GM12878 (cell line): ENCODE data around the gene STRA8. TPM values are rescaled to one million over a fixed set of nuclear protein-coding genes. Genes with fewer than 3 reads are reported as not detected.

Experiments used
- ATAC-seq: fragments of 200-7000 bp; cut with Tn5 transposase; 3 replicates; pipeline ENCODE4 v1.9.1; 2020; ENCODE audit warnings: mild to moderate bottlenecking, moderate library complexity
- BruUV-seq: library from RNA; stranded (reverse); fragments of 400-500 nt; replicated peaks from 2 replicates; lab custom pipeline; 2021; lab: Mats Ljungman, UMichigan
- CTCF ChIA-PET: fragments of 300-600 bp; sonication (Branson Sonifier 250); formaldehyde crosslinking; extraction: SDS; loops from one replicate; lab custom pipeline; 2021; ENCODE audit warnings: inconsistent platforms; lab: Yijun Ruan, JAX
- POLR2A ChIA-PET: fragments of 350-600 bp; formaldehyde crosslinking; extraction: SDS; loops from one replicate; lab custom pipeline; 2021; ENCODE audit warnings: inconsistent platforms; lab: Charles Lee
- RAD21 ChIA-PET: fragments of 300-600 bp; sonication (Branson Sonifier 250); formaldehyde crosslinking; loops from one replicate; lab custom pipeline; 2023; ENCODE audit warnings: antibody characterized with exemption; ENCODE audit not compliant: unreplicated experiment; lab: Charles Lee
- SMC1A ChIA-PET: fragments of 300-600 bp; sonication (Branson Sonifier 250); formaldehyde crosslinking; loops from one replicate; lab custom pipeline; 2023; ENCODE audit not compliant: unreplicated experiment, uncharacterized antibody; lab: Charles Lee
- DNase-seq: peaks from one replicate; pipeline ENCODE4 v3.0.0-alpha.2; 2011; ENCODE audit warnings: low read depth, low spot score
- FAIRE-seq: peaks from 3 replicates; lab custom pipeline; 2011; peaks lifted over from hg19 to GRCh38; lab: Jason Lieb, UNC
- H2AFZ ChIP-seq: 2 replicates; pipeline ENCODE4 v1.6.0; 2011; ENCODE audit warnings: low read depth, low read length, control low read depth; ENCODE audit not compliant: control insufficient read depth
- H3K27ac ChIP-seq: 2 replicates; pipeline ENCODE4 v1.5.1; 2011; ENCODE audit warnings: control low read depth; ENCODE audit not compliant: control insufficient read depth, insufficient read depth
- H3K27me3 ChIP-seq, 2 experiments: replicated peaks in 1 of 2; 2 replicates each; pipeline versions ENCODE4 v1.6.0 to v1.6.1; 2011; ENCODE audit warnings: low read length in 1 of 2; ENCODE audit not compliant: control insufficient read depth in 2 of 2, insufficient read depth in 2 of 2
- H3K36me3 ChIP-seq, 2 experiments: 2 replicates each; pipeline ENCODE4 v1.5.1; 2011; ENCODE audit warnings: low read length in 1 of 2; ENCODE audit not compliant: control insufficient read depth in 2 of 2, insufficient read depth in 2 of 2
- H3K4me1 ChIP-seq: 2 replicates; pipeline ENCODE4 v1.6.1; 2011; ENCODE audit warnings: mild to moderate bottlenecking, low read length, moderate library complexity, mixed read lengths; ENCODE audit not compliant: control insufficient read depth, insufficient read depth
- H3K4me2 ChIP-seq: 2 replicates; pipeline ENCODE4 v1.6.0; 2011; ENCODE audit warnings: control low read depth; ENCODE audit not compliant: control insufficient read depth, insufficient read depth
- H3K4me3 ChIP-seq: fragments of 200-600 bp; sonication (generic); 2 replicates; pipeline ENCODE4 v1.5.1; 2016
- H3K79me2 ChIP-seq: 2 replicates; pipeline ENCODE4 v1.6.0; 2011; ENCODE audit warnings: low read length; ENCODE audit not compliant: control insufficient read depth, insufficient read depth
- H3K9ac ChIP-seq: 2 replicates; pipeline ENCODE4 v1.8.0; 2011; ENCODE audit warnings: low read length, control low read depth, mixed read lengths; ENCODE audit not compliant: control insufficient read depth, insufficient read depth
- H3K9me3 ChIP-seq: replicated peaks from 3 replicates; pipeline ENCODE4 v1.5.1; 2011; ENCODE audit warnings: mild to moderate bottlenecking, low read length; ENCODE audit not compliant: control insufficient read depth, insufficient read depth
- H4K20me1 ChIP-seq: 2 replicates; pipeline ENCODE4 v1.6.0; 2011; ENCODE audit not compliant: control insufficient read depth, insufficient read depth
- CHD4 ChIP-seq: fragments of 200-600 bp; sonication (generic); IDR thresholded peaks from 2 replicates; pipeline ENCODE4 v1.6.1; 2016; ENCODE audit warnings: mild to moderate bottlenecking
- ETV6 ChIP-seq, 2 experiments: fragments of 450-650 bp in 1 of 2; IDR thresholded peaks in 1 of 2; conservative IDR thresholded peaks in 1 of 2; 2 replicates each; pipeline ENCODE4 v1.6.1; 2014; ENCODE audit warnings: antibody characterized with exemption in 1 of 2, borderline replicate concordance in 1 of 2, low read depth in 1 of 2, mild to moderate bottlenecking in 1 of 2, moderate library complexity in 1 of 2
- KAT2A ChIP-seq: conservative IDR thresholded peaks from 2 replicates; pipeline ENCODE4 v1.6.1; 2011; ENCODE audit warnings: low read depth, low read length; ENCODE audit not compliant: control insufficient read depth
- MAX ChIP-seq: IDR thresholded peaks from 2 replicates; pipeline ENCODE4 v1.6.1; 2012; ENCODE audit warnings: low read depth, low read length, improper control_type of control experiment
- MYB ChIP-seq: fragments of 150-350 bp; IDR thresholded peaks from 2 replicates; pipeline ENCODE4 v1.6.1; 2014; ENCODE audit warnings: mild to moderate bottlenecking, low read depth, low read length, borderline replicate concordance
- NR2C2 ChIP-seq: IDR thresholded peaks from 2 replicates; pipeline ENCODE4 v1.6.1; 2011; ENCODE audit warnings: borderline replicate concordance, low read depth; ENCODE audit not compliant: control insufficient read depth, insufficient read length
- NRF1 ChIP-seq: conservative IDR thresholded peaks from 2 replicates; pipeline ENCODE4 v1.6.1; 2011; ENCODE audit warnings: mild to moderate bottlenecking, low read depth, low read length, improper control_type of control experiment
- RAD21 ChIP-seq: IDR thresholded peaks from 2 replicates; pipeline ENCODE4 v1.6.1; 2011; ENCODE audit warnings: mild to moderate bottlenecking, low read depth, low read length, moderate library complexity; ENCODE audit not compliant: insufficient read depth
- RELA ChIP-seq: fragments of 450-650 bp; IDR thresholded peaks from 2 replicates; pipeline ENCODE4 v1.8.0; 2014; ENCODE audit warnings: borderline replicate concordance; ENCODE audit not compliant: partially characterized antibody
- SMC3 ChIP-seq: IDR thresholded peaks from 2 replicates; pipeline ENCODE4 v1.6.1; 2011; ENCODE audit warnings: low read length, improper control_type of control experiment, borderline replicate concordance
- SP1 ChIP-seq: IDR thresholded peaks from one replicate; pipeline ENCODE4 v1.6.1; 2011; ENCODE audit warnings: low read depth, low read length
- TARDBP ChIP-seq: IDR thresholded peaks from 2 replicates; pipeline ENCODE4 v1.6.1; 2016; ENCODE audit warnings: borderline replicate concordance
- TCF12 ChIP-seq: IDR thresholded peaks from 2 replicates; pipeline ENCODE4 v1.6.1; 2011; ENCODE audit warnings: low read depth, mild to moderate bottlenecking, low read length
- WRNIP1 ChIP-seq: IDR thresholded peaks from 2 replicates; pipeline ENCODE4 v1.6.1; 2011; ENCODE audit warnings: low read depth, low read length, improper control_type of control experiment, borderline replicate concordance
- ZNF207 ChIP-seq: fragments of 450-650 bp; IDR thresholded peaks from 2 replicates; pipeline ENCODE4 v1.6.1; 2014; ENCODE audit warnings: antibody characterized with exemption, mild to moderate bottlenecking, borderline replicate concordance
- ZNF622 ChIP-seq: fragments of 450-650 bp; IDR thresholded peaks from 2 replicates; pipeline ENCODE4 v1.6.1; 2017; ENCODE audit warnings: mild to moderate bottlenecking, inconsistent platforms
- WGBS: methylation state at CpG from one replicate; pipeline ENCODE4 v1.1.6; 2016; ENCODE audit warnings: low lambda C conversion rate; ENCODE audit not compliant: insufficient replicate concordance, insufficient coverage; ENCODE audit errors: missing lambda C conversion rate; 5-methylcytosine and 5-hydroxymethylcytosine counted together
- in situ Hi-C: fragments of 300-500 bp; cut with MboI; formaldehyde crosslinking; loops from 9 replicates; pipeline ENCODE4 v1.14.3; 2018; ENCODE audit warnings: mixed read lengths
- intact Hi-C: fragments of 100-400 bp; cut with micrococcal nuclease; formaldehyde crosslinking; loops from one replicate; pipeline ENCODE4 v1.14.2; 2022; ENCODE audit not compliant: unreplicated experiment
- polyA plus RNA-seq, 11 experiments: library from polyadenylated mRNA; depleted of rRNA in 4 of 11; unstranded in 6 of 11; stranded (reverse) in 5 of 11; fragments of >200 nt; fragmentation: Nextera tagmentation in 4 of 11; fragmentation: Illumina TruSeq in 1 of 11; extraction: Ambion mirVana in 4 of 11; extraction: Trizol in 1 of 11; gene quantifications; 1 replicate in 1 of 11; 2 replicates in 10 of 11; pipeline versions ENCODE4 v1.2.1 to v1.2.3, GENCODE V29; 2011 to 2016; ENCODE audit warnings: inconsistent platforms in 2 of 11, missing spikeins in 2 of 11, low read depth in 1 of 11
- total RNA-seq, 4 experiments: library from RNA; depleted of rRNA in 3 of 4; stranded (reverse); fragments of >200 nt in 3 of 4; fragmentation: Illumina TruSeq in 1 of 4; extraction: Trizol in 1 of 4; gene quantifications; 2 replicates each; pipeline versions ENCODE4 v1.2.1 to v1.2.3, GENCODE V29; 2013 to 2021
- TF ChIP-seq, protein P1 (sequence below): fragments of 450-650 bp; conservative IDR thresholded peaks from 2 replicates; pipeline ENCODE4 v1.6.1; 2017; ENCODE audit warnings: mild to moderate bottlenecking, moderate library complexity
- TF ChIP-seq, protein P2 (sequence below): fragments of 450-650 bp; IDR thresholded peaks from 2 replicates; pipeline ENCODE4 v1.6.1; 2017; ENCODE audit warnings: mild to moderate bottlenecking, moderate library complexity

STRA8 gene
- total and polyA plus RNA-seq, 10 of the 15 experiments (the other 5 are each of a cell fraction or from before 2014, with no cell fraction given), result 0.15 TPM; not detected in 9

DNA sequence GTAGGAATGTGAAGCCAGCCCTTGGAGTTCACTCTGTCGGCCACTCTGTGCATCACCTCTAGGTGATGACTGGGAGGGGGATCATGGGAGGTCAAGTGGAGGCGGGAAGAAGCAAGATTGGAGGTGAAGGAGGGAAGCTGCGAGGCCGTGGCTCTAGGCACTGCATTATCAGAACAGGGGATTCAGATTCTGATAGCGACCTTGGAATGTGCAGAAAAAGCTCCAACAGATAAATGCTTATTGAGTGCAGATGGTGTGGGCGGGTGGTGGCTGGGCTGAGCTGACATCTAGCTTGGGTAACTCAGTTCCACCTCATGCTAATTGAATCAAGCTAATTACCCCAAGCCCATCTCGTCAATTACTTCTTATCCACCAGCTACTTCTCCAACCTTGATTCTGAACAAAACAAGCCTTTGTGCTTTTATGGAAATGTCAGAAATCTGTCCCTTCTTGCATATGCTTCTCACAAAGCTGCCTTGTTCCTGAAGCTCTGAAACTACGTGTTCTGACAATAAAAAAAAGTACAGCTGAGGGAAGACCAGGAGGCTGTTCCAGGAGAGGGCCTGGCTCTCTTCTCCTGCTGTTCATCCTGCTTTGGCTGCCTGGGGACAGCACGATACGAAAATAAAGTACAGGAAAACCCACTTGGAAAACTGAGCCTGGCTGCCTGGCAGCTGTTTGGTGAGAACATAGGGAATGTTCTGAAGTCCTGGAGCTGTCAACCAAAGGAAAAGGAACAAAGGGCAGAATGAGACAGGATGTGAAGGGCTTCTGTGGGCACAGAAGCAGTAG is 27.5 kb downstream of the STRA8 start:
- SMC1A ChIA-PET, result interaction anchor here (1.4 kb wide), 1 partner anchor 11 kb away, joined by 3 read pairs; no protein-coding TSS in a partner anchor
- CTCF ChIA-PET, result interaction anchor here (0.8 to 9.3 kb wide), 2 partner anchors 10 to 13 kb away, joined by 3 to 72 read pairs; no protein-coding TSS in a partner anchor
- no peak for ATAC-seq
- Histone ChIP-seq H3K79me2 (no peaks in the 10 kb centered on the region), H4K20me1 (no peaks in the 10 kb centered on the region), H3K27ac (no peak overlapping the region), H3K9ac (no peak overlapping the region), H3K4me3 (no peak overlapping the region), H3K36me3 (no peaks in the 10 kb centered on the region), H3K9me3 (peaks cover 12% of the 10 kb centered on the region), H3K4me2 (no peak overlapping the region), H3K27me3 (no peaks in the 10 kb centered on the region), H3K4me1 (no peaks in the 10 kb centered on the region), H2AFZ (no peak overlapping the region)
- WGBS, result 33% methylated on average over 10 of the region's 10 CpGs
- POLR2A ChIA-PET, result interaction anchor here (0.8 to 2.4 kb wide), 3 partner anchors 8 to 73 kb away, joined by 3 to 6 read pairs (median 3); partner anchors contain the start of gene WDR91
- RAD21 ChIA-PET, result interaction anchor here (0.8 to 1.2 kb wide), 3 partner anchors 20 to 265 kb away, joined by 3 to 4 read pairs (median 3); no protein-coding TSS in a partner anchor
- intact Hi-C loops, result no loop called here
- no peak for DNase-seq
- BruUV-seq, result no TSS peak
- FAIRE-seq, result no peak
- in situ Hi-C loops, result no loop called here
- TF ChIP-seq KAT2A (no peak), TCF12 (no peak), NR2C2 (no peak), ZNF207 (no peak), CHD4 (no peak), ZNF622 (no peak), MAX (no peak), RELA (no peak), RAD21 (no peak), NRF1 (no peak), MYB (no peak), TARDBP (no peak), WRNIP1 (no peak), ETV6 (conservative IDR thresholded peaks at IDR 0.05 in 1 of 2, IDR thresholded peaks at IDR 0.05 in 1 of 2; ENCODE audit: borderline replicate concordance in 1 of 2, low read depth in 1 of 2) (no peak), SMC3 (no peak), SP1 (no peak)
- TF ChIP-seq, protein P1, sequence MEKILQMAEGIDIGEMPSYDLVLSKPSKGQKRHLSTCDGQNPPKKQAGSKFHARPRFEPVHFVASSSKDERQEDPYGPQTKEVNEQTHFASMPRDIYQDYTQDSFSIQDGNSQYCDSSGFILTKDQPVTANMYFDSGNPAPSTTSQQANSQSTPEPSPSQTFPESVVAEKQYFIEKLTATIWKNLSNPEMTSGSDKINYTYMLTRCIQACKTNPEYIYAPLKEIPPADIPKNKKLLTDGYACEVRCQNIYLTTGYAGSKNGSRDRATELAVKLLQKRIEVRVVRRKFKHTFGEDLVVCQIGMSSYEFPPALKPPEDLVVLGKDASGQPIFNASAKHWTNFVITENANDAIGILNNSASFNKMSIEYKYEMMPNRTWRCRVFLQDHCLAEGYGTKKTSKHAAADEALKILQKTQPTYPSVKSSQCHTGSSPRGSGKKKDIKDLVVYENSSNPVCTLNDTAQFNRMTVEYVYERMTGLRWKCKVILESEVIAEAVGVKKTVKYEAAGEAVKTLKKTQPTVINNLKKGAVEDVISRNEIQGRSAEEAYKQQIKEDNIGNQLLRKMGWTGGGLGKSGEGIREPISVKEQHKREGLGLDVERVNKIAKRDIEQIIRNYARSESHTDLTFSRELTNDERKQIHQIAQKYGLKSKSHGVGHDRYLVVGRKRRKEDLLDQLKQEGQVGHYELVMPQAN, result no peak
- TF ChIP-seq, protein P2, sequence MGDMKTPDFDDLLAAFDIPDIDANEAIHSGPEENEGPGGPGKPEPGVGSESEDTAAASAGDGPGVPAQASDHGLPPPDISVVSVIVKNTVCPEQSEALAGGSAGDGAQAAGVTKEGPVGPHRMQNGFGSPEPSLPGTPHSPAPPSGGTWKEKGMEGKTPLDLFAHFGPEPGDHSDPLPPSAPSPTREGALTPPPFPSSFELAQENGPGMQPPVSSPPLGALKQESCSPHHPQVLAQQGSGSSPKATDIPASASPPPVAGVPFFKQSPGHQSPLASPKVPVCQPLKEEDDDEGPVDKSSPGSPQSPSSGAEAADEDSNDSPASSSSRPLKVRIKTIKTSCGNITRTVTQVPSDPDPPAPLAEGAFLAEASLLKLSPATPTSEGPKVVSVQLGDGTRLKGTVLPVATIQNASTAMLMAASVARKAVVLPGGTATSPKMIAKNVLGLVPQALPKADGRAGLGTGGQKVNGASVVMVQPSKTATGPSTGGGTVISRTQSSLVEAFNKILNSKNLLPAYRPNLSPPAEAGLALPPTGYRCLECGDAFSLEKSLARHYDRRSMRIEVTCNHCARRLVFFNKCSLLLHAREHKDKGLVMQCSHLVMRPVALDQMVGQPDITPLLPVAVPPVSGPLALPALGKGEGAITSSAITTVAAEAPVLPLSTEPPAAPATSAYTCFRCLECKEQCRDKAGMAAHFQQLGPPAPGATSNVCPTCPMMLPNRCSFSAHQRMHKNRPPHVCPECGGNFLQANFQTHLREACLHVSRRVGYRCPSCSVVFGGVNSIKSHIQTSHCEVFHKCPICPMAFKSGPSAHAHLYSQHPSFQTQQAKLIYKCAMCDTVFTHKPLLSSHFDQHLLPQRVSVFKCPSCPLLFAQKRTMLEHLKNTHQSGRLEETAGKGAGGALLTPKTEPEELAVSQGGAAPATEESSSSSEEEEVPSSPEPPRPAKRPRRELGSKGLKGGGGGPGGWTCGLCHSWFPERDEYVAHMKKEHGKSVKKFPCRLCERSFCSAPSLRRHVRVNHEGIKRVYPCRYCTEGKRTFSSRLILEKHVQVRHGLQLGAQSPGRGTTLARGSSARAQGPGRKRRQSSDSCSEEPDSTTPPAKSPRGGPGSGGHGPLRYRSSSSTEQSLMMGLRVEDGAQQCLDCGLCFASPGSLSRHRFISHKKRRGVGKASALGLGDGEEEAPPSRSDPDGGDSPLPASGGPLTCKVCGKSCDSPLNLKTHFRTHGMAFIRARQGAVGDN, result no peak
